Measurements from ENCODE around the gene MAGI2.

GRCh38 chr7:78770422-78771410 is 682.8 kb downstream of the MAGI2 start:
- TF ChIP-seq POLR2A (IDR thresholded peaks at IDR 0.05; ENCODE audit: low read length): no peak
- no peak for TF ChIP-seq GATA1 (IDR thresholded peaks at IDR 0.05; ENCODE audit: low read depth, low read length)
